Body of pancreas (tissue), 4 donors: ENCODE results near the gene NCAPD2.

Experiments used
- POLR2A ChIP-seq, 3 donors: fragments of 450-650 bp; IDR thresholded peaks; one replicate each; pipeline ENCODE4 v1.6.1; 2016; ENCODE audit warnings: antibody characterized with exemption in 3 of 3, mild to moderate bottlenecking in 2 of 3
- TF ChIP-seq, protein P1 (sequence below), 7 experiments: fragments of 450-650 bp in 4 of 7; fragments of 200-600 bp in 3 of 7; sonication (generic) in 3 of 7; IDR thresholded peaks; one replicate each; pipeline ENCODE4 v1.5.1; 2016 to 2019; ENCODE audit warnings: antibody characterized with exemption in 7 of 7

DNA sequence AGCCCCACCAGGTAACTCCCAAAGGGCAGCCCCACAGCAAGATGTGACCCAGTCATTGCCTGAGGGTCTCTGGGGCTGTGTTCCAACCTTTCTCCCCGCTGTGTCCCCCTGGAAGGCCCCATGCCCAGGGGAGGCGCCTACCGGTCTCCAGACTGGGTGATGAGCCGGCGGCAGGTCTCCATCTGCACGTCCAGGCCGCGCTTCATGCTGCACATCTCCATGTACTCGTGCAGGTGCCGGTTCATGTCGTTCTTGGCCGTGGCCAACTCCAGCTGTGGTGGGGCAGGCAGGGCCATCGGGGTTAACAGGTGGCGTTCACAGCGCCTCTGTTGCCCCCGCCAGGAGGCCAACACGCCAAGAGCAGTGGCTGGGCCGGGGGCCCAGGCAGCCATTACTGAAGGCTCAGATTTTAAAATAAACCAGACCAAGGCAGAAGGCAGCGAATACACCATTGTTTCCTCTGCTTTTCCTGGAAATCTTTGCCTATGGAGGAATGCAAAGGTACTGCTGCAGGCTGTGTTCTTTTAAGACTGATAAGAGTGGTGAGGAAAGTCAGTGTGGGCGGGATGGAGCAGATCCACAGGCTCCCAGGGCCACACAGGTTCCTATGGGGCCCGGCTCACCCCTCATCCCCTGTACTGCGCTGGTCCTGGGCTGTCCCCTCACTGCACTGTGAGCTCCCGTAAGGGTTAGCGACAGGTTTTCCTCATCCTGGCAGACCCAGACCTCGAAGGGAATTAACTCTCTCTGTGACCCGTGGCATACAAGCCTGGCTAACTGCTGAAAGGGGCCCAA, 47.7 kb downstream of the NCAPD2 start:
- TF ChIP-seq, protein P1, sequence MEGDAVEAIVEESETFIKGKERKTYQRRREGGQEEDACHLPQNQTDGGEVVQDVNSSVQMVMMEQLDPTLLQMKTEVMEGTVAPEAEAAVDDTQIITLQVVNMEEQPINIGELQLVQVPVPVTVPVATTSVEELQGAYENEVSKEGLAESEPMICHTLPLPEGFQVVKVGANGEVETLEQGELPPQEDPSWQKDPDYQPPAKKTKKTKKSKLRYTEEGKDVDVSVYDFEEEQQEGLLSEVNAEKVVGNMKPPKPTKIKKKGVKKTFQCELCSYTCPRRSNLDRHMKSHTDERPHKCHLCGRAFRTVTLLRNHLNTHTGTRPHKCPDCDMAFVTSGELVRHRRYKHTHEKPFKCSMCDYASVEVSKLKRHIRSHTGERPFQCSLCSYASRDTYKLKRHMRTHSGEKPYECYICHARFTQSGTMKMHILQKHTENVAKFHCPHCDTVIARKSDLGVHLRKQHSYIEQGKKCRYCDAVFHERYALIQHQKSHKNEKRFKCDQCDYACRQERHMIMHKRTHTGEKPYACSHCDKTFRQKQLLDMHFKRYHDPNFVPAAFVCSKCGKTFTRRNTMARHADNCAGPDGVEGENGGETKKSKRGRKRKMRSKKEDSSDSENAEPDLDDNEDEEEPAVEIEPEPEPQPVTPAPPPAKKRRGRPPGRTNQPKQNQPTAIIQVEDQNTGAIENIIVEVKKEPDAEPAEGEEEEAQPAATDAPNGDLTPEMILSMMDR (IDR thresholded peaks at IDR 0.05): no peak
- no peak for TF ChIP-seq POLR2A (IDR thresholded peaks at IDR 0.05)
